GM18909 (cell line): Measurements from ENCODE around the gene GPR183.

ENCODE experiments used
- ATAC-seq: cut with Tn5 transposase; IDR thresholded peaks from one replicate; pipeline ENCODE4 v1.9.1; 2021; ENCODE audit warnings: mild to moderate bottlenecking; ENCODE audit not compliant: unreplicated experiment, poor library complexity

GPR183 gene

GRCh38 chr13:99313941-99314340 lies 6.7 kb upstream of the GPR183 start:
- ATAC-seq, result no peak

- no peak for ATAC-seq
Measured at GRCh38 chr13:99313501-99313900, 6.3 kb upstream of the GPR183 start.

GRCh38 chr13:99312493-99312883 lies 5.3 kb upstream of the GPR183 start:
- no peak for ATAC-seq

- no peak for ATAC-seq
Measured at GRCh38 chr13:99311748-99312492, 4.7 kb upstream of the GPR183 start.

- no peak for ATAC-seq
Measured at GRCh38 chr13:99311137-99311536, 3.9 kb upstream of the GPR183 start.

GRCh38 chr13:99310382-99311031 lies 3.3 kb upstream of the GPR183 start:
- ATAC-seq, result peak; percentile 34

GRCh38 chr13:99308471-99309087 lies 1.4 kb upstream of the GPR183 start:
- ATAC-seq, result no peak

GRCh38 chr13:99307648-99308339 lies 595 bp upstream of the GPR183 start:
- ATAC-seq, result peak; percentile 47

- no peak for ATAC-seq
Measured at GRCh38 chr13:99305566-99305965, 1.6 kb downstream of the GPR183 start.

- no peak for ATAC-seq
Measured at GRCh38 chr13:99305158-99305557, 2.0 kb downstream of the GPR183 start.

GRCh38 chr13:99304541-99304940 lies 2.7 kb downstream of the GPR183 start:
- ATAC-seq, result no peak

- ATAC-seq, result no peak
Measured at GRCh38 chr13:99303863-99304521, 3.2 kb downstream of the GPR183 start.

- ATAC-seq, result no peak
Measured at GRCh38 chr13:99302637-99303505, 4.3 kb downstream of the GPR183 start.

GRCh38 chr13:99301913-99302636 lies 5.1 kb downstream of the GPR183 start:
- ATAC-seq, result no peak

GRCh38 chr13:99301056-99301838 lies 6.0 kb downstream of the GPR183 start:
- ATAC-seq, result no peak

GRCh38 chr13:99299920-99300341 lies 7.3 kb downstream of the GPR183 start:
- no peak for ATAC-seq

- ATAC-seq, result no peak
Measured at GRCh38 chr13:99299256-99299919, 7.8 kb downstream of the GPR183 start.

- ATAC-seq, result no peak
Measured at GRCh38 chr13:99298056-99298455, 9.1 kb downstream of the GPR183 start.
